Measurements from ENCODE around the gene BMP10.
A peak's percentile ranks its signal among the peaks of the same experiment; 100 is the strongest.
"Not testable (repeated sequence)": the region's sequence is repeated elsewhere in the genome, so short reads cannot be mapped to it uniquely, and the experiment has no call there.

The BMP10 gene

DNA sequence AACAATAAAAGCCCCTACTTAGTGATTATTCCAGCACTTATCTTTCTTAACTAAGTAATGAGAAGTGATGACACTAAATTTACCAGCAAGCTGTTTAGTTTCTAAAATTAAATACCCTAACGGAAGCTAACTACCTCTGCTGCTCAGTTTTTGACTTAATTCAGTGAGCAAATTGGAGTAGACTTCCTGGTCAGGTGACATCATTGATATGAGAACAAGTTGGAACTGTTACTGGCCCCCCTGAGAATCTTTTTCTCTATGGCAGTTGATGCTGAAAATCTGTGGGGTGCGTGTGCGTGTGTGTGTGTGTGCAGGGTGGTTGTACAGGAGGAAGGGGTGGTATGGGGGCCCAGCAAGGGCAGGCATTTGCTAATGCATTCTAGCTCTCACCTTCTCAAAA is 35.5 kb upstream of the BMP10 start:
- Mint-ChIP-seq H3K4me3 (no peak overlapping the region), H3K36me3 (no peaks in the 10 kb centered on the region), H3K27me3 (no peaks in the 10 kb centered on the region), H3K4me1 (peaks cover 36% of the 10 kb centered on the region), H3K27ac (peak overlapping the region; percentile 66), H3K9me3 (peaks cover 1% of the 10 kb centered on the region)

DNA sequence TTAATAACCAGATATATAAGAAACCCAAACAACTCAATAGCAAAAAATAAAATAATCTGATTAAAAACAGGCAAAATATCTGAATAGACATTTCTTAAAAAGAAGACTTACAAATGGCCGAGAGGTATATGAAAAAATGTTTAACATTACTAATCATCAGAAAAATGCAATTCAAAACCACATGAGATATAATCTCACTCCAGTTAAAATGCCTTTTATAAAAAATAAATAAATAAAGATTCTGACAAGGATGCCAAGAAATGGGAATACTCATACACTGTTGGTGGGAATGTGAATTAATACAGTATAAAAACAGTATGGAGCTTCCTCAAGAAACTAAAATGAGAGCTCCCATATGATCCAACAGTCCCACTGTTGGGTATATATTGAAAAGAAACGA is 33.9 kb upstream of the BMP10 start:
- no peaks in the 10 kb centered on the region for H3K27me3 Mint-ChIP-seq
- no peak overlapping the region for H3K27ac Mint-ChIP-seq
- H3K36me3 Mint-ChIP-seq: no peaks in the 10 kb centered on the region
- no peak overlapping the region for H3K4me3 Mint-ChIP-seq
- peaks cover 31% of the 10 kb centered on the region for H3K4me1 Mint-ChIP-seq
- H3K9me3 Mint-ChIP-seq: peaks cover 7% of the 10 kb centered on the region

DNA sequence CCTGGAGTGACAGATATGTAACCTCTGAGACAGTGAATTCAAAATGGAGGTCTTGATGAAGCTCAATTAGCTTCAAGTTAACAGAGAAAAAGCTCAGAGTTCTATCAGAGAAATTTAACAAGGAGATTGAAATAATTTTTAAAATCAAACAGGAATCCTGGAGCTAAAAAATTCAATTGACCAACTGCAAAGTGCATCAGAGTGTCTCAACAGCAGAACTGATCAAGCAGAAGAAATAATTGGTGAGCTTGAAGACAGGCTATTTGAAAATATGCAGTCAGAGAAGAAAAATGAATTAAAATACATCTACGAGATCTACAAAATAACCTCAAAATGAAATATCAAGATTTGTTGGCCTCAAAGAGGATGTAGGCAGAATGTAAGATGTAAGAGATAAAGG is 30.4 kb upstream of the BMP10 start:
- no peaks in the 10 kb centered on the region for H3K4me1 Mint-ChIP-seq
- no peak overlapping the region for H3K4me3 Mint-ChIP-seq
- H3K36me3 Mint-ChIP-seq: peaks cover 1% of the 10 kb centered on the region
- H3K27me3 Mint-ChIP-seq: no peaks in the 10 kb centered on the region
- H3K27ac Mint-ChIP-seq: no peak overlapping the region
- peaks cover 7% of the 10 kb centered on the region for H3K9me3 Mint-ChIP-seq

DNA sequence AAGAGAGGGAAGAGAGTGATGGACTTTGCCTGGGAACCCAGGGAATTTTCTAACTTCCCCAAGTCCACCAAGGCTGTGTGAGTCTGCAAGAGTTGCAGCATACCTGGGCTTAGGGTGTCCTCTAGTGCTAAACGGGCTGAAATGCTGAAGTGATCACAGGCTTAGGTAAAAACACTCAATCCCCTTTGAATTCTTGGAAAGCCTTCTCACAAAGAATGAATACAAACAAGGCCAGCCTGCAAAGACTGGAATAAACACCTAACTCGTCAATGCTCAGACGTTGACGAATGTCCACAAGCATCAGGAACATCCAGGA is 30.0 kb upstream of the BMP10 start:
- no peaks in the 10 kb centered on the region for H3K27me3 Mint-ChIP-seq
- H3K27ac Mint-ChIP-seq: no peak overlapping the region
- peaks cover 7% of the 10 kb centered on the region for H3K9me3 Mint-ChIP-seq
- no peaks in the 10 kb centered on the region for H3K4me1 Mint-ChIP-seq
- no peak overlapping the region for H3K4me3 Mint-ChIP-seq
- H3K36me3 Mint-ChIP-seq: peaks cover 1% of the 10 kb centered on the region

DNA sequence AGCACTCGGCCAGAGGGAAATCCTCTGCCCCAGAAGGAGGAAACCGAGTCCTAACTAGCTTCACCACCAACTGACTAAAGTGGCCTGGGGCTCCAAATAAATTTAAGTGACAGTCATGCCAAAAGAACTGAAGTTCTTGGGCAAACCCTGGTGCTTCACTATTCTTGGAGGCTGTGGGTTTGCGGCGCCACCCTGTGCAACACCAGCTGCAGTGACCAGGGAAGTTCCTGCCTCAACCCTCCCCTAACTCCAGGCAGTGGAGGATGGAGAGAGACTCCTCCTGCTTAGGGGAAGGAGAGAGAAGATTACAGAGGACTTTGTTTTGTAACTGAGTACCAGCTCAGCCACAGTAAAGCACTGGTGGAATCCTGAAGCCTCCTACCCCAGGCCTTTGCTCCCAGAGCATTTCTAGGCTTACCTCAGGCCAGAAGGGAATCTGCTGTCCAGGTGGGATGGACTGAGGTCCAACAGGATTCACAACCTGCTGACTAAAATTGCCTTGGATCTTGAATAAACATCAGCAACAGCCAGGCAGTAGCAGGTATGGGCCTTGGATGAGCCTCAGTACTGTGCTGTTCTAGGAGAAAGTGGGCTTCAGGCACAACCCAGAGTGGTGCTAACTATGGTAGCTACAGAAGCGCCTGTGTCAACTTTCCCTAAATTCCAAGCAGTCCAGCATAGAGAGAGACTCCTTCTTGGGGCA is 29.4 kb upstream of the BMP10 start:
- Mint-ChIP-seq H3K4me1 (no peaks in the 10 kb centered on the region), H3K4me3 (no peak overlapping the region), H3K27me3 (no peaks in the 10 kb centered on the region), H3K27ac (no peak overlapping the region), H3K36me3 (peaks cover 1% of the 10 kb centered on the region), H3K9me3 (peaks cover 7% of the 10 kb centered on the region)

DNA sequence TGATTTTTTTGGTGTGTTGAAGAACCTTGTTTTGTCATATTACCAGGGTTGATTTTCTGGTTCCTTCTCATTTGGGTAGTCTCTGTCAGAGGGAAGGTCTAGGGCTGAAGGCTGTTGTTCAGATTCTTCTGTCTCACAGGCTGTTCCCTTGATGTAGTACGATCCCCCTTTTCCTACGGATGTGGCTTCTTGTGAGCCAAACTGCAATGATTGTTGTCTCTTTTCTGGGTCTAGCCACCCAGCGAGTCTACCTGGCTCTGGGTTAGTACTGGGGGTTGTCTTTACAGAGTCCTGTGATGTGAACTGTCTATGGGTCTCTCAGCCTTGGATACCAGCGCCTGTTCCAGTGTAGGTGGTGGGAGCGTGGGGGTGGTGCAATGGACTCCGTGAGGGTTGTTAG is 24.8 kb upstream of the BMP10 start:
- H3K4me3 Mint-ChIP-seq, H3K9me3 Mint-ChIP-seq, H3K4me1 Mint-ChIP-seq, H3K27me3 Mint-ChIP-seq, H3K36me3 Mint-ChIP-seq, H3K27ac Mint-ChIP-seq: not testable (repeated sequence)

DNA sequence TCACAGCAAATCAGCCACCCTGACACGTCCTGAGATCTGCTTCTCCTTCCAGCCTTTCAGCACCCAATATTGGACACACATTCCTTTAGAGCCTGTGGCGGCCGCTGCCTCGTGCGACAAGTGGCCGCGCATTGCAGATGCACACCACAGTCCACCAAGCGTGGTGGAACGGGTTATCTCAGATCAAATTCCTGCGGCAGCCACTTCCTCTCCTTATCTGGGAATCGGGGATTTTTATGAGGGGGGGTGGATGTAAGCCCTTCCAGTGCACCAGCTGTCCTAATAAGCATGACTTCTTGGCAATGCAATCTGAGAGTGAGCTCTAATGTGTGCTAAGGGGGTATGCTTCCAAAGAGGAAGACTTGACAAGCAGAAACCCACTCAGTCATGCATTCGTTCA is 18.3 kb upstream of the BMP10 start:
- no peaks in the 10 kb centered on the region for H3K36me3 Mint-ChIP-seq
- no peaks in the 10 kb centered on the region for H3K27me3 Mint-ChIP-seq

DNA sequence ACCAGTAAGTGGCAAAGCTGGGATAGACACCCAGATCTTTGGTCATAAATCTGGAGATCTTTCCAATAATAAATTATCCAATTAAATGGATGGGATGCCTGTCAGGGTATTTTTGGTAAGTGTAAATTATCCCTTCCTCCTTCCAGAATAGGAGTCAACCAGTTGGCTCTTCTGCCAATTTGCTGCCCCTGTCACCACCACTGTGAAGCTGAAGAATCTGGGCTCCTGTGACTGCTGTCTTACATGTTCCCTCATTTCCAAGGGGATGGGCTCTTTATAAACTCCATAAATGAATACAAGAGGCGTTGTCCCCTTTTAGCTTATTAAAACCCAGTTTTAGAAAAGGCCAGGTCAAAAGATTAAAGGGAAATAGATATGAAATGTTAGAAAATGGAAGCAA is 17.8 kb upstream of the BMP10 start:
- H3K9me3 Mint-ChIP-seq: no peaks in the 10 kb centered on the region
- H3K36me3 Mint-ChIP-seq: no peaks in the 10 kb centered on the region
- H3K4me1 Mint-ChIP-seq: no peaks in the 10 kb centered on the region
- H3K27me3 Mint-ChIP-seq: no peaks in the 10 kb centered on the region
- H3K4me3 Mint-ChIP-seq: no peak overlapping the region
- no peak overlapping the region for H3K27ac Mint-ChIP-seq

More for the DNA sequence above, 18.3 kb upstream of the BMP10 start:
- Mint-ChIP-seq H3K4me1 (no peaks in the 10 kb centered on the region), H3K27ac (no peak overlapping the region), H3K9me3 (no peaks in the 10 kb centered on the region), H3K4me3 (no peak overlapping the region)

DNA sequence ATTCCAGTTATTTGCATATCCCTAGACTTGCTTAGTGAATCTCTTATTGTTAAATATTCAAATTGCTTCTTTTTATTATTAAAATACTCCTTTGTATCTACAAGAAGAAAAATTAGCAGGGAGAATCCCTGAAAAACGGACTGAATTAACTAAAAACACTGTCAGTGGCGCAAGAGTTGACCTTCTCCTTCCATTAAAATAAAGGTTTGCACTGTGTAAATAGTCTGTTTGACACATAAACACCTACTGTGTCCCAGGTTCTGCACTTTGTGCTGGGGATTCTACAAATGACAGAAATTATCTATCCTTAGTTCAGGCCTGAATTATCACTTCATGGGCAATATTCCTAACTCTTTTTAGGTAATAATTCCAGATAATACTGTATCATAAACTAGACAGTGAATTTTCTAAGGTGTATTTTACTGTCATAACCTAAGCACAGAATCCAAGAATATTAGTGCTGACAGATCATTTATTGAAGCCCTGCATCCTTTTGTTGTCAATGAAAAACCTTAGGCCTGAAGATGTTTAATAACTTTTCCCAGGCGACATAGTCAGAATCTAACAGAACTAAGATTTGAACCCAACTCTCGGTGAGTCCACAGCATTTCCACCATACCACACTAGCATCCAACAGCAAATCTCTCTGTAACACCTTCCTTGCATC is 17.0 kb upstream of the BMP10 start:
- Mint-ChIP-seq H3K36me3 (no peaks in the 10 kb centered on the region), H3K27ac (no peak overlapping the region), H3K27me3 (no peaks in the 10 kb centered on the region), H3K9me3 (no peaks in the 10 kb centered on the region), H3K4me1 (no peaks in the 10 kb centered on the region), H3K4me3 (no peak overlapping the region)

DNA sequence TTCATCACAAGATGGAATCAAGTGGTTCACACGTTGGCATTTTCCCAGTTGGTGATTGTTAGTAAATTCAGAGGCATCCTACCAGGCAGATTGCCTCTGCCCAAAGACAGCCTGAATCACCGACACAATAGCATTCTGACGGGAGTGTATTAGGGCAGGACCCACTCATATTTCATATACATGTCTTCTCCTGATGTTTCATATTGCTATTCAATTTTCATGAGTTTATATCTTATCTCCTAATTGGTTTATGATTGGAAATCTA is 14.5 kb upstream of the BMP10 start:
- no peaks in the 10 kb centered on the region for H3K27me3 Mint-ChIP-seq
- H3K9me3 Mint-ChIP-seq: no peaks in the 10 kb centered on the region
- H3K4me3 Mint-ChIP-seq: no peak overlapping the region
- H3K36me3 Mint-ChIP-seq: no peaks in the 10 kb centered on the region
- no peak overlapping the region for H3K27ac Mint-ChIP-seq
- H3K4me1 Mint-ChIP-seq: no peaks in the 10 kb centered on the region

DNA sequence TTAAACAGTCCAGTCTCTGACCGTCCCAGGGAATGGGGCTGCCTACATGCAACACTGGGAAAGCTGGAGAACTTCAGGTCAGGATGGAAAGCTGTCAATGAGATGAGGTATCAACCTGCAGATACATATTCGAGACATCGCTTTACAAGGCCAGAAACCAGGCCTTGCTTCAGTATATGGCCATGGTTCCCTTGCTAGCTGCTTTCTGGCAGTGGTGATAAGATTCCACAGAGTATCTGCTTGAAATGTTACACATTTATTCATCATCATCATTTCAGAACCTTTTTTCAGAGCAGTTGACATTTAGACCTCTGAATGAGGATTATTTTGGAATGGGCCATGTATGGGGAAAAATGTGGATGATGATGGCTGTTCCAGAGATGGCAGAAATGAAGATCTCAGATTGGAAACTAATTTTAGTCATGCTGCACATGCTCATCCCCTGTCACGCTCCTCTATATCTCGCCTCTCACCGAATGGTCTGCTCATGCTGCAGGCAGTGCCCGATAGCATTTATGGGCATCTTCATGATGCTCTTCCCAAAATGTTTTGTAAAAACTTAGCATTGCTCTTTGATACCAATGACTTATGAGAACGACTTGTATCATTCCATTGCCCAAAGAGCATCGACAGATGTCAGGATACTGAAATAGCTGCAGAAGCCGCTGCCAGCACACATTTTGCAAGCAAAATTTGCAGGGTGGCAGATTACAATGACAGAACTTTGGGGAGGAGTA is 14.0 kb upstream of the BMP10 start:
- H3K4me3 Mint-ChIP-seq: no peak overlapping the region
- H3K9me3 Mint-ChIP-seq: no peaks in the 10 kb centered on the region
- no peaks in the 10 kb centered on the region for H3K4me1 Mint-ChIP-seq
- H3K27ac Mint-ChIP-seq: no peak overlapping the region
- H3K27me3 Mint-ChIP-seq: no peaks in the 10 kb centered on the region
- no peaks in the 10 kb centered on the region for H3K36me3 Mint-ChIP-seq

DNA sequence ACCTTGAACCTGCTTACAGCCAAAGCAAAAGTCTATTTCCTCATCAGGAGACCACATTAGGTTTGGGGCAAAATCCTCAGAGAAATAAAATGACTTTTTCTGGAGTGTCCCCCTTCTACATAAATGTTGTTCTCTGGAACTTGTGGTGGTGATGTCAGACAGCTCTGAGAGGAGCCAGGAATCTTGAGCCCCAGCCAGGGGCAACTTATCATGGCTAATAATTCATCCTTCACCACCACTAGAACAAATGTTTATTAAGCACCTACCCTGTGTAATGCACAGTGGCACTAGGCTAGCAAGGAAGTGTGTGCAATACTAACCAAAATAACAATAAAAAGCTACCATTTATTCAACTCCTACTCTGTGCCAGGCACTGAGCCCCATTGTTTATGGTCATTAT is 9.0 kb upstream of the BMP10 start:
- no peak overlapping the region for H3K27ac Mint-ChIP-seq
- H3K27me3 Mint-ChIP-seq: peaks cover 3% of the 10 kb centered on the region

DNA sequence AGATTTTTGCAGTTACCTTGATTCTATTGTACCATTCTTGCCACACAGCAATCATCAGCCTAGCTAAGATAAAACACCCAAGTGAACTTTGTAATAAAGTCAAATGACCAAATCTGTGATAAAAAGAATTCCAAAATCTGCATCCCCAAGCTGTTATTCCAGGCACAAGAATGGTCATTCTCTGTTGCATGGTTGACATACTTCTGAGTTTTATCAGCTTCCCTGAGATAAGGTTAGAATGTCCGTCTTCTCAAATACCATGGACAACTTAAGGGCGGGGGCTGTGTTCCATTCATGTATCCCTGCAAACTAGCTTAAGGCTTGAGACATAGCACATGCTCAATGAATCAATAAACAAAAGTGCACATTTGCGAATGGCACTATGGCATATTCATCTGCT is 8.1 kb upstream of the BMP10 start:
- H3K9me3 Mint-ChIP-seq: no peaks in the 10 kb centered on the region
- H3K36me3 Mint-ChIP-seq: no peaks in the 10 kb centered on the region
- H3K27me3 Mint-ChIP-seq: peaks cover 3% of the 10 kb centered on the region
- no peak overlapping the region for H3K4me3 Mint-ChIP-seq
- H3K4me1 Mint-ChIP-seq: peaks cover 4% of the 10 kb centered on the region
- no peak overlapping the region for H3K27ac Mint-ChIP-seq

More for the DNA sequence above, 9.0 kb upstream of the BMP10 start:
- Mint-ChIP-seq H3K4me1 (peaks cover 4% of the 10 kb centered on the region), H3K36me3 (no peaks in the 10 kb centered on the region), H3K4me3 (no peak overlapping the region), H3K9me3 (no peaks in the 10 kb centered on the region)

DNA sequence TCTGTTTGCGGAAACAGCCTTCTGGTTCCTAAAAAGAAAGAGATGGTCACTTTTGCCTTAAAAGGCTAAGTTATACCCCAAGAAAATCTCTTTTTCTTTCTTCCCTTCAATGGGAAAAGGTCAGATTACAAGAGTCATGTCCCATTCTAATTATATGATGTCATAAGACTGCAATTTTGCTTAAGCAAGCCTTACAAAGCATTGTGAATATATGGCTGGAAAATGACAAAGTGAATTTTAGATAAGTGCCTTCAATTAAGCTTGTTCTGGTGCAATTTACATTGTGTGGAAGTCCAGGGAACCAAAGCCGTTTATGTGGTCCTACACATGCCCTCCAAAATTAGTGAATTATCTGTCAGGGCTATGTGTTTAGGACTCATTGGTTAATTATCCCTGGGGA is 7.6 kb upstream of the BMP10 start:
- no peaks in the 10 kb centered on the region for H3K9me3 Mint-ChIP-seq
- no peak overlapping the region for H3K27ac Mint-ChIP-seq
- H3K36me3 Mint-ChIP-seq: no peaks in the 10 kb centered on the region
- peaks cover 4% of the 10 kb centered on the region for H3K4me1 Mint-ChIP-seq
- H3K27me3 Mint-ChIP-seq: peaks cover 3% of the 10 kb centered on the region
- H3K4me3 Mint-ChIP-seq: no peak overlapping the region

DNA sequence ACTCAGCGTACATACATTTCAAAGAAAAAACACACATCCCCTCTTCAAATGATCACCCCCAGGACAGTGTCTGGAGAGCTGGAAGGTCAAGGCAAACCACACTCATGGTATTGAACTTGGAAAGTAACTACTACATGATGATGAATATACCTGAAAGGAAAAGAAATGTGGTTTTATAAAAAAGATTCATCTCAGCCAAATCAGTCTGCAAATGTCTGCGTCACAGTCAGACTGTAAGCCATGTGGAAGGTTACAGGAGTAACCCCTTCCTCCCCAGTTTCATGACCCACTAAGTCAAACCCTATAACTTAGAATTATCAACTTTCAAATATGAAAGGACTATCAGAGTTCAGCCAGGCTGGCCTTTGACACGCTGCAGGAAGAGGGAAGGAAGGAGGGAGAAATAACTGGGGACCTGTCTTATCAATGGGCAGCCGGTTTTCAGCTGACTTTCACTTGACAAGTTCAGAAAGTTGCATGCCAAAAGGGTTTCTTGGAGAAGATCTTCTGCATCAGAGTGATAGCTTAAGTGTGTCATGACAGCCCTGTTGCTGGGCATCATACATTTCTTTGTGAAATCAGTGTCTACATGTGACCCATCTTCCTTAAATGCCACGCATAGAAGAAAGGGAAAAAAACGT is 7.0 kb upstream of the BMP10 start:
- Mint-ChIP-seq H3K4me1 (peaks cover 4% of the 10 kb centered on the region), H3K27me3 (peaks cover 3% of the 10 kb centered on the region), H3K9me3 (no peaks in the 10 kb centered on the region), H3K4me3 (no peak overlapping the region), H3K27ac (no peak overlapping the region), H3K36me3 (no peaks in the 10 kb centered on the region)

DNA sequence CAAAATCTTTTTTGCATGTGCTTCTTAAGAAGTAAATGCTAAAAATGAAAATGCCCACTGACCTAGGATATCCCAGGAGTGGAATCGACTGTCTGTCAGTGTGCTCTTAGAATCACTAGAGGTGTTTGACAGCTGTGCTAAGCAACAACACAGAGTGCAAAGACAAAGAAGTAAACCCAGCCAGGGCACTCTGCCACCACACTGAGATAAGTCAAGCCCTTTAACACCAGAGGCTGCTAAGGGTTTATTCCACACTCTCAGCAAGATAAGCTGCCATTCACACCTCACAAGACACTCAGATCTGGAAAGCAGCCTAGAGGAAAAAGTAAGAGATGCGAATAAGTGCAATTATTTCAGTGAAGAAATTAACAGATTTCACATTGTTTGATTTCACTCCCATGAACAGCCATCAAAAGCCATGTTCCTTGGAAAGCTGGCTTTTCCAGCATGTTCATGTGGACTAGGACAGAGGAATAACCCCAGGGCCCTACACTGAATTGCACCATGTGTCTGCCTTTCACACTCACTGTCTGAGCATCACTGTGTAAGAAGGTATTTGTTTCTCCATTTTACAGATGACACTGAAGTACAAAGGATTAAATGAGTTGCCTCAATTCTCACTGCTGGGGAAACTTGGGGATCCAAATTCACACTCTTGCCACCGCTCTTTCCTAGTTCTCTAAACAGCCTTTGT is 6.0 kb upstream of the BMP10 start:
- Mint-ChIP-seq H3K9me3 (no peaks in the 10 kb centered on the region), H3K27me3 (peaks cover 3% of the 10 kb centered on the region), H3K27ac (no peak overlapping the region), H3K36me3 (no peaks in the 10 kb centered on the region), H3K4me1 (peaks cover 4% of the 10 kb centered on the region), H3K4me3 (no peak overlapping the region)

Data from activated naive CD4-positive, alpha-beta T cell treated with anti-CD3 and anti-CD28 coated beads, Interleukin-2, amount 50 U/mL, for 24 hours (primary cell).